ENCODE results near the gene GSTP1.
"Not testable (repeated sequence)": the region's sequence is repeated elsewhere in the genome, so short reads cannot be mapped to it uniquely, and the experiment has no call there.

The GSTP1 gene

DNA sequence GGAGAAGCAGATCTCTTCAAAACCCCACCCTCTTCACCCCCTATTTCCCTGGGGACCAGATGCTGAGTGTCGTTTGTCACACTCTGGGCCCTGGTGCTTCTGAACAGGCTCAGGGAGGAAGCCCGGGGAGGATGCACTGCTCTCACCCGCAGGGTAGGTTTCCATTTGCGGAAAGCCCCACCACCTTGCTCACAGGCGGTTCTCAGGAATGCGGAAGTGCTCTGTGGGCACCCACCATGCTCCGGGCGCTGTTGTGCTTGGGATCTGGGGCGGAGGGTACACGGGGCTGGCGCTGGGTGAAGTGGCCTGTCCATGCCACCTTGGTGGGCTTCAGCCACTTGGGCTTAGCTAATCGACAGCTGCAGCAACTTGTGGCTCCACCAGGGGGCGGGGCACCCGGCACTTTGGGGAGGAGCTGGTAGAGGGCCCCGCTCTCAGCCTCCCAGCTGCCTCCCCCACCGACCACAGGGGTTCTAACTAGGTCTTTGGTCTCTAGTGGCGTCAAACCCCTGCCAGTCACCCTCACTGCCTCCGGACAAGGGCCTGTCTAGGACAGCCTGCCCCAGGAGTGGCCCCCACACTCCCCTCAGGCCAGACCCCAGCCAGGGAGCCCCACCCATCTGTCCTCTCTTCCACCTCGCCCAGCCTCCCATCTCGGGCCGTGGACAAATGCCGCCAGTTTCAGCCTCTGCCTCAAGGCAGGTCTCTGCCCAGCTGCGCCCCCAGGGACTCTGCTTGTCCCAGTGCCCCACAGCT is 30.5 kb downstream of the GSTP1 start:
- Histone ChIP-seq H3K9ac (ENCODE audit: low read length) (peak overlapping the region; percentile 19), H3K27me3 (ENCODE audit: control insufficient read depth, insufficient read depth, low read length) (peaks cover 3% of the 10 kb centered on the region), H3K27ac (ENCODE audit: low read depth, low read length) (no peak overlapping the region), H3K36me3 (ENCODE audit: control insufficient read depth, insufficient read depth, low read length) (peaks cover 21% of the 10 kb centered on the region), H3K4me3 (ENCODE audit: low read length) (peak overlapping the region; percentile 69), H3K4me1 (ENCODE audit: control insufficient read depth, insufficient read depth, low read length) (no peaks in the 10 kb centered on the region)

DNA sequence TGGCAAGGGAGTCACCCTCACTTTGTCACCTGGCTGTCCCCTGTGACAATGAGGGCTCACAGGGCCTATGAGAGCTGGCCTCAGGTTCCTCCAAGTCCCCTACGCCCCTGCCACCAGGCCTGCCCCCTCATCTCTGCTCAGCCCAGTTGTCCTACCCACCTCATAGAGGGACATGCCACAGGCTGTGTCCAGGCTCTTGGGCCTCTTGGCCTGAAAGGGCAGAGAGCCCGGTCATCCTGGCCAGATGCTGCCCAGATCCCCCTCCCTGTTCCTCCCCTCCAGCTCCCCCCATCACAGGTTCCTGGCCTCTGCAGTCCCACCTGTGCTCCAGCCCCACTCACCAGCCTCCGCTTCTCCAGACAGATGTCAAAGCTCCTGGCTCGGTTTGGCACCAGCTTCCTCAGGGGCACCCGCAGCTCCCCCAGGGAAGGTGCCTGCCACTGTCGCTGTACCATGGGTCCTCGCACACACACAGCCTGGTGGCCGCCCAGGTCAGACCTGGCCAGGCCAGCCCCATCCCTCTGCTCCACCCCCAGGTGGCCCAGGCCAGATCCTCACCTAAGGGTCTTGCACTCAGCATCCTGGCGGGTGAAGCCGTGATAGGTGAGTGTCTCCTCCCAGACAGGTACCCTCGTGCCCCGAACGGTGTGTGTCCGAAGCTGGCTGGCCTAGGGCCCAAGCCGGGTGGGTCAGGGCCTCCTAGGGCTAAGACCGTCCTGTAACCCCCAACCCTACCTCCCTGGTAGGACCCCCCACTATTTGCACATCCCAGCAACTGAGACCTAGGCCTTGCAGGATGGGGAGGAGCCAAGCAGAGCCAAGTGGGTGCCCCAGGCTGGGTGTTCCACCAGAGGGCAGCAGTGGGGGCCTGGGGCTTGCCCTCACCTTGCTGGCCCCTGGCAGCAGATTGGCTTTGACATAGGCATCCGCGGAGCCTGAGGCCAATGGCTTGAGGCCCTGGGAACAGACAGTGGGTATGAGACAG is 31.4 kb downstream of the GSTP1 start:
- Histone ChIP-seq H3K27me3 (ENCODE audit: control insufficient read depth, insufficient read depth, low read length) (peaks cover 3% of the 10 kb centered on the region), H3K27ac (ENCODE audit: low read depth, low read length) (no peak overlapping the region), H3K9ac (ENCODE audit: low read length) (no peak overlapping the region), H3K4me1 (ENCODE audit: control insufficient read depth, insufficient read depth, low read length) (no peaks in the 10 kb centered on the region), H3K36me3 (ENCODE audit: control insufficient read depth, insufficient read depth, low read length) (peaks cover 17% of the 10 kb centered on the region), H3K4me3 (ENCODE audit: low read length) (peak overlapping the region; percentile 69)

DNA sequence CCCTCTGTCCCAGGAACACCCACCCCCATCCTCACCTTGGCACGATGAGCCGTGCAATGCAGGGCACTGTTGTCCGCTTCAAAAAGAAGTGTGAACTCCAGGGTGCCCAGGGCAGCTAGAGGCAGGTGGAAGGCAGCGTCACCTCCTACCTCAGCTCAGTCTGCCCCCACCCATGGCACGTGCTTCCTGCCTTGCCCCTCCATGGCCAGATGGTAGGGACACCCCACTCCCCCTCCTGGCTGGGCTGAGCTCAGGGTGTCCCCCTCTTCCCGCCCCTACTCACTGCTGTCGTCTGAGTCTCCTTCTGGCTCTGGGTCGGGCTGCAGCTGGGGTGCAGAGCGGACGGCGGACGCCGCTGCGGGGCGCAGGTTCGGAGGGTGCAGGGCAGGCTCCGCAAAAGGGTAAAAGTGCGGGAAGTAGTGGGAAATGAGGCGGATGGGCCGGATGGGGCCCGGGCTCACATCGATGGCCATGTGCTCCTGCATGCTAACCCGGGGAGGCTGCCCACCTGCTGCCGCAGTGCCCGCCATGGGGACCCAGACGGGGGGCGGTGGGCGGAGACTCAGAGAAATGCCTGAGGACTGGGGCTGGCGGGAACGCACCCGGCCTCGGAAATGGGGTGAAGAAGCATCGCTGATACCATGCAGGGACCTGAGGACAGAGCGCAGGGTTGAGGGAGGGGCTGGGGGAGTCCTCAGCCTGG is 32.3 kb downstream of the GSTP1 start:
- Histone ChIP-seq H3K27ac (ENCODE audit: low read depth, low read length) (no peak overlapping the region), H3K4me3 (ENCODE audit: low read length) (no peak overlapping the region), H3K36me3 (ENCODE audit: control insufficient read depth, insufficient read depth, low read length) (peaks cover 9% of the 10 kb centered on the region), H3K9ac (ENCODE audit: low read length) (no peak overlapping the region), H3K27me3 (ENCODE audit: control insufficient read depth, insufficient read depth, low read length) (peaks cover 3% of the 10 kb centered on the region), H3K4me1 (ENCODE audit: control insufficient read depth, insufficient read depth, low read length) (no peaks in the 10 kb centered on the region)

DNA sequence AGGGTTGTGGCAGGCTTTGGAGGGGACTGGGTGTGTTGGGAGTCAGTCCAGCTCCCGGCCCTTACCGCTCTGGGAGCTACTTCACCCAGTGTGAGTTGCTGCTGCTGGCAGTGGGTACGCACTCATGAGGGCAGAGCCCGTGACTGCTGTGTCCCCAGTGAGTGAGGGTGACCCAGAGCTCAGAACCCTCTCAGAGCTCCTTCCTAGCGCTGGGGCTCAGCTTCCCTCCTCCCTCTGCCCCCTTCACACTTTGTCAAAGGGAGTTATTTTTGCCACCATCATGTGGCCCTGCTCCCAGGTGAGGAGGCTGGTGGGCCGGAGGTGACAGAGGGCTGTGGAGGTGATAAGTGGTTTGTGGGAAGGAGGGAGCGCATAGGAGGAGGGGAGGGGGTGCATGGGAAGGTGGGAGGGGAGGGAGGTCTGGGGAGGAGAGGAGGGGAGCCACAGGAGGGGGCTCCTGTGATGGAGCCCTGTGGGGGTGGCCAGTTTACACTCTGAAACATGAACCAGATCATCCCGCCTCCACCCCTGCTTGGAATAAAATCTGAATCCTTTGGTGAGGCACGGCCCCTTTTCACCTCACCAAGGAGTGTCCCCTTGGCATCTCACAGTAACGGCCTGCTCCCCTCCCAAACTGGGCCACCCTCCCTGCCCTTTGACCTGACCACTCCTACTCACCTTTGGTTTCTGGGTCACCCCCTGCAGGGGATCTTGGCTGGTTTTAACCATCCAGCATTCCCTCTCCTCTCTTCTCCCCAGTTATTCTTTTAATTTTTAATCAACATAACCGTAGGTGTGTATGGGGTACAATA is 33.0 kb downstream of the GSTP1 start:
- Histone ChIP-seq H3K36me3 (ENCODE audit: control insufficient read depth, insufficient read depth, low read length) (peaks cover 6% of the 10 kb centered on the region), H3K4me1 (ENCODE audit: control insufficient read depth, insufficient read depth, low read length) (no peaks in the 10 kb centered on the region), H3K9ac (ENCODE audit: low read length) (no peak overlapping the region), H3K27ac (ENCODE audit: low read depth, low read length) (no peak overlapping the region), H3K27me3 (ENCODE audit: control insufficient read depth, insufficient read depth, low read length) (peaks cover 3% of the 10 kb centered on the region), H3K4me3 (ENCODE audit: low read length) (no peak overlapping the region)

DNA sequence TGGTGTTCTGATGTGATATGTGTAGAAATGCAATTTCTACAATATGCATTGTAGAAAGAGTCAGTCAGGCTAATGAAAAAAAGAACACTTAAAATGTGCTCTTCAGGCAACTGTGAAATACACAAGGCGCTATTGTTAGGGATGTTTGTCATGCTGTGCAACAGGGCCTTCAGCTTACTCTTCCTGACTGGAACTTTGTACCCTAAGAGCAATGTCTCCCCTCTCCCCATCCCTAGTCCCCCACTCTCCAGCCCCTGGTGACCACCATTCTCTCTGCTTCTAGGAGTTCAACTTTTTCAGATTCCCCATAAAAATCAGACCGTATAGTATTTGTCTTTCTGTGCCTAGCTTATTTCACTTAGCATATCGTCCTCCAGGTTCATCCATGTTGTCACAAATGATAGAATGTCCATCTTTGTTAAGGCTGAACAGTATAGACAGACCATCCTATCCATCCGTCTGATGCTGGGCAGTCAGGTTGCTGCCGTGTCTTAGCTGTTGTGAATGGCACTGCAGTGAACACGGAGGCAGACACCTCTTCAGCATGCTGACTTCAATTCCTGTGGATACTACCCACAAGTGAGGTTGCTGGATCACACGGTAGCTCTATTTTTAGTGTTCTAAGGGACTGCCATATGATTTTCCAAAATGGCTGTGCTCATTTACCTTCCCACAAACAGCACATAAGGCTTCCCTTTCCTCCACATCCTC is 33.8 kb downstream of the GSTP1 start:
- Histone ChIP-seq H3K27me3 (ENCODE audit: control insufficient read depth, insufficient read depth, low read length) (peaks cover 3% of the 10 kb centered on the region), H3K4me1 (ENCODE audit: control insufficient read depth, insufficient read depth, low read length) (no peaks in the 10 kb centered on the region), H3K36me3 (ENCODE audit: control insufficient read depth, insufficient read depth, low read length) (no peaks in the 10 kb centered on the region), H3K4me3 (ENCODE audit: low read length) (no peak overlapping the region), H3K27ac (ENCODE audit: low read depth, low read length) (no peak overlapping the region), H3K9ac (ENCODE audit: low read length) (no peak overlapping the region)

DNA sequence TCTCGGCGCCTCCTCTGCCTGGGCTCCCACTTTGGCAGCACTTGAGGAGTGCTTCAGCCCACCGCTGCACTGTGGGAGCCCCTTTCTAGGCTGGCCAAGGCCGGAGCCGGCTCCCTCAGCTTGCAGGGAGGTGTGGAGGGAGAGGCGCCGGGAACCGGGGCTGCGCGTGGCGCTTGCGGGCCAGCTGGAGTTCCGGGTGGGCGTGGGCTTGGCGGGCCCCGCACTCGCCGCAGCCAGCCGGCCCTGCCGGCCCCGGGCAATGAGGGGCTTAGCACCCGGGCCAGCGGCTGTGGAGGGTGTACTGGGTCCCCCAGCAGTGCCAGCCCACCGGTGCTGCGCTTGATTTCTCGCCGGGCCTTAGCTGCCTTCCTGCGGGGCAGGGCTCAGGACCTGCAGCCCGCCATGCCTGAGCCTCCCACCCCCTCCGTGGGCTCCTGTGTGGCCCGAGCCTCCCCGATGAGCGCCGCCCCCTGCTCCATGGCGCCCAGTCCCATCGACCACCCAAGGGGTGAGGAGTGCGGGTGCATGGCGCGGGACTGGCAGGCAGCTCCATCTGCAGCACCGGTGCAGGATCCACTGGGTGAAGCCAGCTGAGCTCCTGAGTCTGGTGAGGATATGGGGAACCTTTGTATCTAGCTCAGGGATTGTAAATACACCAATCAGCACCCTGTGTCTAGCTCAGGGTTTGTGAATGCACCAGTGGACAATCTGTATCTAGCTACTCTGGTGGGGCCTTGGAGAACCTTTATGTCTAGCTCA is 35.5 kb downstream of the GSTP1 start:
- not testable (repeated sequence) for H3K36me3 ChIP-seq (ENCODE audit: control insufficient read depth, insufficient read depth, low read length); H3K27ac ChIP-seq (ENCODE audit: low read depth, low read length); H3K4me3 ChIP-seq (ENCODE audit: low read length); H3K27me3 ChIP-seq (ENCODE audit: control insufficient read depth, insufficient read depth, low read length); H3K4me1 ChIP-seq (ENCODE audit: control insufficient read depth, insufficient read depth, low read length); H3K9ac ChIP-seq (ENCODE audit: low read length)

DNA sequence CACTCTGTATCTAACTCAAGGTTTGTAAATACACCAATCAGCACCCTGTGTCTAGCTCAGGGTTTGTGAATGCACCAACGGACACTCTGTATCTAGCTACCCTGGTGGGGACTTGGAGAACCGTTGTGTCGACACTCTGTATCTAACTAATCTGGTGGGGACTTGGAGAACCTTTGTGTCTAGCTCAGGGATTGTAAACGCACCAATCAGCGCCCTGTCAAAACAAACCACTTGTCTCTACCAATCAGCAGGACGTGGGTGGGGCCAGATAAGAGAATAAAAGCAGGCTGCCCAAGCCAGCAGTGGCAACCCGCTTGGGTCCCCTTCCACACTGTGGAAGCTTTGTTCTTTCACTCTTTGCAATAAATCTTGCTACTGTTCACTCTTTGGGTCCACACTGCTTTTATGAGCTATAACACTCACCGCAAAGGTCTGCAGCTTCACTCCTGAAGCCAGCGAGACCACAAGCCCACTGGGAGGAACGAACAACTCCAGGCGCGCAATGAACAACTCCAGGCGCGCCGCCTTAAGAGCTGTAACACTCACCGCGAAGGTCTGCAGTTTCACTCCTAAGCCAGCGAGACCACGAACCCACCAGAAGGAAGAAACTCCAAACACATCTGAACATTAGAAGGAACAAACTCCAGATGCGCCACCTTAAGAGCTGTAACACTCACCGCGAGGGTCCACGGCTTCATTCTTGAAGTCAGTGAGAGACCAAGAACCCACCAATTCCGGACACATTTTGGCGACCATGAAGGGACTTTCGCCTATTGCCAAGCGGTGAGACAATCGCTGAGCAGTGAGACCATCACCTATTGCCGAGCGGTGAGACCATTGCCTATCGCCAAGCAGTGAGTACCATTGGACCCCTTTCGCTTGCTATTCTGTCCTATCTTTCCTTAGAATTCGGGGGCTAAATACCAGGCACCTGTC is 36.3 kb downstream of the GSTP1 start:
- H3K36me3 ChIP-seq (ENCODE audit: control insufficient read depth, insufficient read depth, low read length); H3K4me1 ChIP-seq (ENCODE audit: control insufficient read depth, insufficient read depth, low read length); H3K9ac ChIP-seq (ENCODE audit: low read length): not testable (repeated sequence)

DNA sequence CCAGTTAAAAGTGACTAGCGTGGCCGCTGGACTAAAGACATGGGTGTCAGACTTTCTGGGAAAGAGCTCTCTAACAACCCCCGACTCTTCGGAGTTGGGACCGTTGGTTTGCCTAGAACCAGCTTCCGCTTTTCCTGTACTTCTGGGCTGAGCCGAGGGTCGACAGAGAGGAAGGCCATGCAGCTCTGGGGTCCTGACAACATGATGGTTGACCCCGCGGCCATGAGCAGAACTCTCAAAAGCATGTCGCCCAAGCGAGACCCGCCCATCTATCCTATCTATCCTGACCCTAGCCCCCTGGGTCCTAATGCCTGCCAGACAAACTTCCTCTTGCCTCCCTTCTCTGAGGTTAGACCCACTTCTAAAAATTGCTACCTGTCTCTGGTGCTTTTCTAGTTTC is 37.0 kb downstream of the GSTP1 start:
- not testable (repeated sequence) for H3K27me3 ChIP-seq (ENCODE audit: control insufficient read depth, insufficient read depth, low read length); H3K36me3 ChIP-seq (ENCODE audit: control insufficient read depth, insufficient read depth, low read length); H3K9ac ChIP-seq (ENCODE audit: low read length); H3K27ac ChIP-seq (ENCODE audit: low read depth, low read length); H3K4me3 ChIP-seq (ENCODE audit: low read length); H3K4me1 ChIP-seq (ENCODE audit: control insufficient read depth, insufficient read depth, low read length)

More for the DNA sequence above, 36.3 kb downstream of the GSTP1 start:
- not testable (repeated sequence) for H3K4me3 ChIP-seq (ENCODE audit: low read length); H3K27ac ChIP-seq (ENCODE audit: low read depth, low read length); H3K27me3 ChIP-seq (ENCODE audit: control insufficient read depth, insufficient read depth, low read length)

DNA sequence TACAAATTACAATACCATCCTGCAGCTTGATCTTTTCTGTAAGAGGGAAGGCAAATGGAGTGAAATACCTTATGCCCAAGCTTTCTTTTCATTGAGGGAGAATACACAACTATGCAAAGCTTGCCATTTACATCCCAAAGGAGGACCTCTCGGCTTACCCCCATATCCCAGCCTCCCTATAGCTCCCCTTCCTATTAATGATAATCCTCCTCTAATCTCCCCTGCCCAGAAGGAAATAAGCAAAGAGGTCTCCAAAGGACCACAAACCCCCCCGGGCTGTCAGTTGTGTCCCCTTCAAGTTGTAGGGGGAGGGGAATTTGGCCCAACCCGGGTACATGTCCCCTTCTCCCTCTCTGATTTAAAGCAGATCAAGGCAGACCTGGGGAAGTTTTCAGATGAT is 38.3 kb downstream of the GSTP1 start:
- not testable (repeated sequence) for H3K36me3 ChIP-seq (ENCODE audit: control insufficient read depth, insufficient read depth, low read length); H3K9ac ChIP-seq (ENCODE audit: low read length); H3K4me1 ChIP-seq (ENCODE audit: control insufficient read depth, insufficient read depth, low read length); H3K27me3 ChIP-seq (ENCODE audit: control insufficient read depth, insufficient read depth, low read length); H3K4me3 ChIP-seq (ENCODE audit: low read length); H3K27ac ChIP-seq (ENCODE audit: low read depth, low read length)

DNA sequence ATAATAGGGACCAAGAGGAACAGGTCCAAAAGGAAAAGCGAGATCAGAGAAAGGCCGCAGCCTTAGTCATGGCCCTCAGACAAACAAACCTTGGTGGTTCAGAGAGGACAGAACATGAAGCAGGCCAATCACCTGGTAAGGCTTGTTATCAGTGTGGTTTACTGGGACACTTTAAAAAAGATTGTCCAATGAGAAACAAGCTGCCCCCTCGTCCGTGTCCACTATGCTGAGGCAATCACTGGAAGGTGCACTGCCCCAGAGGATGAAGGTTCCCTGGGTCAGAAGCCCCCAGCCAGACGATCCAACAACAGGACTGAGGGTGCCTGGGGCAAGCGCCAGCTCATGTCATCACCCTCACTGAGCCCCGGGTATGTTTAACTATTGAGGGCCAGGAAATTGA is 39.3 kb downstream of the GSTP1 start:
- H3K27me3 ChIP-seq (ENCODE audit: control insufficient read depth, insufficient read depth, low read length); H3K27ac ChIP-seq (ENCODE audit: low read depth, low read length); H3K4me3 ChIP-seq (ENCODE audit: low read length); H3K36me3 ChIP-seq (ENCODE audit: control insufficient read depth, insufficient read depth, low read length); H3K9ac ChIP-seq (ENCODE audit: low read length); H3K4me1 ChIP-seq (ENCODE audit: control insufficient read depth, insufficient read depth, low read length): not testable (repeated sequence)

Data from rectal smooth muscle tissue (tissue), 1 donor.